Ectodermal cell (in vitro differentiated cells): ENCODE results near the gene SLC22A1.
"Not testable (repeated sequence)": the region's sequence is repeated elsewhere in the genome, so short reads cannot be mapped to it uniquely, and the experiment has no call there.

Experiments used
- H3K27ac ChIP-seq: 2 replicates; pipeline ENCODE4 v1.7.0; 2013; ENCODE audit warnings: mild to moderate bottlenecking, low read depth, low read length; ENCODE audit not compliant: insufficient read depth, poor library complexity, severe bottlenecking
- H3K27me3 ChIP-seq: 2 replicates; pipeline ENCODE4 v1.7.0; 2013; ENCODE audit warnings: mild to moderate bottlenecking, low read length; ENCODE audit not compliant: insufficient read depth, control insufficient read depth, poor library complexity, severe bottlenecking
- H3K36me3 ChIP-seq: one replicate; pipeline ENCODE4 v1.7.0; 2013; ENCODE audit warnings: low read length; ENCODE audit not compliant: control insufficient read depth, insufficient read depth
- H3K4me1 ChIP-seq: one replicate; pipeline ENCODE4 v1.7.0; 2013; ENCODE audit warnings: low read length; ENCODE audit not compliant: control insufficient read depth, insufficient read depth
- H3K4me3 ChIP-seq: 2 replicates; pipeline ENCODE4 v1.7.0; 2013; ENCODE audit warnings: low read depth, low read length, control low read depth; ENCODE audit not compliant: insufficient read depth
- H3K9me3 ChIP-seq: 2 replicates; pipeline ENCODE4 v1.7.0; 2013; ENCODE audit warnings: mild to moderate bottlenecking, low read length, moderate library complexity; ENCODE audit not compliant: control insufficient read depth
- WGBS, 2 experiments: methylation state at CpG; one replicate each; pipeline ENCODE4 v1.1.7; 2013; ENCODE audit warnings: missing lambda C conversion rate in 2 of 2; 5-methylcytosine and 5-hydroxymethylcytosine counted together

The SLC22A1 gene

GRCh38 chr6:160106010-160106409 is 15.6 kb upstream of the SLC22A1 start:
- Histone ChIP-seq H3K4me1 (no peaks in the 10 kb centered on the region), H3K36me3 (peaks cover 13% of the 10 kb centered on the region), H3K27ac (no peak overlapping the region), H3K4me3 (no peak overlapping the region), H3K9me3 (no peaks in the 10 kb centered on the region), H3K27me3 (no peaks in the 10 kb centered on the region)
- WGBS, 2 experiments: 96 to 98% methylated on average over 14 of the region's 14 CpGs

- Histone ChIP-seq H3K9me3 (no peaks in the 10 kb centered on the region), H3K36me3 (peaks cover 13% of the 10 kb centered on the region), H3K4me3 (no peak overlapping the region), H3K27ac (no peak overlapping the region), H3K4me1 (no peaks in the 10 kb centered on the region), H3K27me3 (no peaks in the 10 kb centered on the region)
- 92% methylated on average over 4 of the region's 4 CpGs for WGBS, 2 experiments
These were observed 14.9 kb upstream of the SLC22A1 start for GRCh38 chr6:160106701-160107100.

GRCh38 chr6:160108077-160108476 is 13.5 kb upstream of the SLC22A1 start:
- Histone ChIP-seq H3K9me3 (no peaks in the 10 kb centered on the region), H3K36me3 (peaks cover 8% of the 10 kb centered on the region), H3K27me3 (no peaks in the 10 kb centered on the region), H3K4me3 (no peak overlapping the region), H3K4me1 (no peaks in the 10 kb centered on the region), H3K27ac (no peak overlapping the region)
- WGBS, 2 experiments: 96% methylated on average over 5 of the region's 5 CpGs

GRCh38 chr6:160110586-160111123 is 11.0 kb upstream of the SLC22A1 start:
- Histone ChIP-seq H3K27me3 (no peaks in the 10 kb centered on the region), H3K4me3 (no peak overlapping the region), H3K9me3 (no peaks in the 10 kb centered on the region), H3K27ac (no peak overlapping the region), H3K36me3 (no peaks in the 10 kb centered on the region), H3K4me1 (no peaks in the 10 kb centered on the region)

- no peaks in the 10 kb centered on the region for H3K9me3 ChIP-seq
These were observed 9.8 kb upstream of the SLC22A1 start for GRCh38 chr6:160111806-160112205.

GRCh38 chr6:160112628-160113299 is 8.9 kb upstream of the SLC22A1 start:
- Histone ChIP-seq H3K4me3 (no peak overlapping the region), H3K27me3 (no peaks in the 10 kb centered on the region), H3K36me3 (no peaks in the 10 kb centered on the region), H3K27ac (no peak overlapping the region), H3K9me3 (no peaks in the 10 kb centered on the region), H3K4me1 (no peaks in the 10 kb centered on the region)
- 95 to 97% methylated on average over 6 of the region's 6 CpGs for whole genome bisulfite sequencing, 2 experiments

More at GRCh38 chr6:160111806-160112205, 9.8 kb upstream of the SLC22A1 start:
- Histone ChIP-seq H3K4me1 (no peaks in the 10 kb centered on the region), H3K27ac (no peak overlapping the region), H3K4me3 (no peak overlapping the region), H3K36me3 (no peaks in the 10 kb centered on the region), H3K27me3 (no peaks in the 10 kb centered on the region)
- WGBS, 2 experiments: 82% methylated on average over 4 of the region's 4 CpGs

- H3K27me3 ChIP-seq, H3K4me1 ChIP-seq, H3K36me3 ChIP-seq, H3K27ac ChIP-seq, H3K9me3 ChIP-seq, H3K4me3 ChIP-seq: not testable (repeated sequence)
- 93 to 96% methylated on average over 23 to 27 of the region's 29 CpGs for WGBS, 2 experiments
These were observed 7.1 kb upstream of the SLC22A1 start for GRCh38 chr6:160114536-160114935.

- no peaks in the 10 kb centered on the region for H3K27me3 ChIP-seq
- H3K4me1 ChIP-seq: peaks cover 7% of the 10 kb centered on the region
- WGBS, 2 experiments: 91 to 97% methylated on average over 3 of the region's 3 CpGs
- H3K4me3 ChIP-seq: no peak overlapping the region
- H3K9me3 ChIP-seq: no peaks in the 10 kb centered on the region
- no peaks in the 10 kb centered on the region for H3K36me3 ChIP-seq
- no peak overlapping the region for H3K27ac ChIP-seq
These were observed 6.2 kb upstream of the SLC22A1 start for GRCh38 chr6:160115421-160115820.

GRCh38 chr6:160116411-160116810 is 5.2 kb upstream of the SLC22A1 start:
- H3K4me1 ChIP-seq: peaks cover 7% of the 10 kb centered on the region
- no peaks in the 10 kb centered on the region for H3K36me3 ChIP-seq
- H3K9me3 ChIP-seq: no peaks in the 10 kb centered on the region
- H3K27ac ChIP-seq: no peak overlapping the region
- no peaks in the 10 kb centered on the region for H3K27me3 ChIP-seq
- WGBS, 2 experiments: 97 to 98% methylated on average over 2 of the region's 2 CpGs
- no peak overlapping the region for H3K4me3 ChIP-seq

- H3K36me3 ChIP-seq: no peaks in the 10 kb centered on the region
- 93 to 95% methylated on average over 6 of the region's 6 CpGs for WGBS, 2 experiments
- H3K9me3 ChIP-seq: no peaks in the 10 kb centered on the region
- no peaks in the 10 kb centered on the region for H3K27me3 ChIP-seq
- H3K4me1 ChIP-seq: peaks cover 7% of the 10 kb centered on the region
- no peak overlapping the region for H3K4me3 ChIP-seq
- H3K27ac ChIP-seq: no peak overlapping the region
These were observed 4.5 kb upstream of the SLC22A1 start for GRCh38 chr6:160117137-160117536.
